Right ventricle myocardium inferior (tissue), 1 donor: ENCODE measurements around the gene PHC2. TPM values are rescaled to one million over a fixed set of nuclear protein-coding genes. Genes with fewer than 3 reads are reported as not detected.

Experiments used
- ATAC-seq: fragments of 200-7000 bp; cut with Tn5 transposase; one replicate; pipeline ENCODE4 v1.9.1; 2020; ENCODE audit warnings: mild to moderate bottlenecking, moderate library complexity
- DNase-seq: peaks from one replicate; pipeline ENCODE4 v3.0.0; 2021; ENCODE audit errors: missing footprints
- intact Hi-C: fragments of 100-400 bp; cut with DNase I; formaldehyde crosslinking; loops from one replicate; pipeline ENCODE4 v1.11.0; 2022
- total RNA-seq: library from RNA; stranded (reverse); fragmentation: NEBNext Ultra II Directional; extraction: Animal tissue kit (Norgen Biotek cat#: 25700); gene quantifications from one replicate; pipeline ENCODE4 v1.2.1, GENCODE V29; 2021
- donor health status: DM: no; HTN: yes; CAD: no; lungs with severe emphysema.

The PHC2 gene
- total RNA-seq, 1 donor from 2014 or later: 102 TPM

GRCh38 chr1:33397125-33397506 lies 33.8 kb downstream of the PHC2 start:
- intact Hi-C loops: no loop called here
- no peak for DNase-seq
- ATAC-seq: no peak

- ATAC-seq: no peak
- intact Hi-C loops: no loop called here
These were observed 34.4 kb downstream of the PHC2 start for GRCh38 chr1:33396188-33397124.

GRCh38 chr1:33394770-33395169 lies 36.1 kb downstream of the PHC2 start:
- ATAC-seq (no peak), DNase-seq (no peak)
- intact Hi-C loops: no loop called here

More at GRCh38 chr1:33396188-33397124, 34.4 kb downstream of the PHC2 start:
- no peak for DNase-seq

GRCh38 chr1:33393991-33394390 lies 36.9 kb downstream of the PHC2 start:
- DNase-seq: no peak
- no peak for ATAC-seq
- intact Hi-C loops: no loop called here

GRCh38 chr1:33393524-33393923 lies 37.4 kb downstream of the PHC2 start:
- no peak for ATAC-seq
- DNase-seq: no peak
- intact Hi-C loops: no loop called here

GRCh38 chr1:33392639-33393038 lies 38.3 kb downstream of the PHC2 start:
- DNase-seq (no peak), ATAC-seq (no peak)
- intact Hi-C loops: no loop called here

GRCh38 chr1:33392206-33392605 lies 38.7 kb downstream of the PHC2 start:
- DNase-seq (no peak), ATAC-seq (no peak)
- intact Hi-C loops: no loop called here

- intact Hi-C loops: no loop called here
- DNase-seq (no peak), ATAC-seq (no peak)
These were observed 39.4 kb downstream of the PHC2 start for GRCh38 chr1:33391343-33392078.

- ATAC-seq (no peak), DNase-seq (no peak)
- intact Hi-C loops: no loop called here
These were observed 40.4 kb downstream of the PHC2 start for GRCh38 chr1:33390542-33390941.

- ATAC-seq (peak; percentile 72), DNase-seq (peak; percentile 74)
- intact Hi-C loops: no loop called here
These were observed 41.8 kb downstream of the PHC2 start for GRCh38 chr1:33388805-33389771.

- ATAC-seq (no peak), DNase-seq (no peak)
- intact Hi-C loops: no loop called here
These were observed 43.3 kb downstream of the PHC2 start for GRCh38 chr1:33387625-33388024.

- ATAC-seq (no peak), DNase-seq (no peak)
- intact Hi-C loops: no loop called here
These were observed 45.6 kb downstream of the PHC2 start for GRCh38 chr1:33385251-33385650.

- ATAC-seq (no peak), DNase-seq (no peak)
- intact Hi-C loops: no loop called here
These were observed 46.7 kb downstream of the PHC2 start for GRCh38 chr1:33384040-33384812.

- intact Hi-C loops: no loop called here
These were observed 47.4 kb downstream of the PHC2 start for GRCh38 chr1:33383489-33383888.

GRCh38 chr1:33382661-33383415 lies 48.1 kb downstream of the PHC2 start:
- DNase-seq (no peak), ATAC-seq (peak; percentile 74)

More at GRCh38 chr1:33383489-33383888, 47.4 kb downstream of the PHC2 start:
- DNase-seq: no peak
- no peak for ATAC-seq

GRCh38 chr1:33381977-33382376 lies 48.9 kb downstream of the PHC2 start:
- intact Hi-C loops: no loop called here
- no peak for DNase-seq

More at GRCh38 chr1:33382661-33383415, 48.1 kb downstream of the PHC2 start:
- intact Hi-C loops: no loop called here

GRCh38 chr1:33380811-33381210 lies 50.1 kb downstream of the PHC2 start:
- ATAC-seq: no peak
- no peak for DNase-seq
- intact Hi-C loops: no loop called here

More at GRCh38 chr1:33381977-33382376, 48.9 kb downstream of the PHC2 start:
- ATAC-seq: no peak
